OCI-LY7 (cell line): Measurements from ENCODE around the gene DNMT3A.

Source experiments
- CTCF ChIP-seq: fragments of 200-600 bp; sonication (generic); conservative IDR thresholded peaks from 2 replicates; pipeline ENCODE4 v1.5.1; 2014; ENCODE audit warnings: mild to moderate bottlenecking, antibody characterized with exemption, low read length, moderate library complexity, mixed read lengths
- EZH2phosphoT487 ChIP-seq: fragments of 200-600 bp; sonication (generic); IDR thresholded peaks from 2 replicates; pipeline ENCODE4 v1.6.1; 2018; ENCODE audit warnings: low read depth, borderline replicate concordance, mild to moderate bottlenecking, mixed run types, antibody characterized with exemption, low read length, moderate library complexity, mixed read lengths

- TF ChIP-seq CTCF, result no peak
- TF ChIP-seq EZH2phosphoT487, result no peak
These were observed 25.6 kb downstream of the DNMT3A start for GRCh38 chr2:25316101-25316500.
